ENCODE data around the gene NTNG1. TPM values are rescaled to one million over a fixed set of nuclear protein-coding genes. Genes with fewer than 3 reads are reported as not detected.

Gene NTNG1
- total RNA-seq, 1 donor from 2014 or later: 2.4 TPM

DNA sequence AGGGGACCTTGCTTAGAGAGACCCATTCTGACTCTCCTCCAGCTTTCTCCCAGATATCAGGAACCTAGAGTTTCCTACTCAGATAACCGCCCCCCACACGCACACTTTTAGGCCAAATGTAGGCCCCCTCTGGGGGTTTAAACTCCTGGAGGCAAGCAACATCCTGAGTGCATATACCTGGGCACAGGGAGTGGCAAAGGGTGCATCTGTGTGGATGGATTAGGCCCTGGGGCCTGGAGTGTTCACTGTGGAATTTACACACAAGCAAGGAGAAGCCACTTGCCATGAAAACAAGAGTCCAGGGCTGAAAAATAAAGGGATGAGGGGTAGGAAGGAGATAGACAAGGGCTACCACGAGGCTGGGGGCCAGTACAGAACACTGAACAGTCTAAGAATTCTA is 343.1 kb downstream of the NTNG1 start:
- no peak overlapping the region for H3K4me3 ChIP-seq (ENCODE audit: low read depth, low read length)
- H3K36me3 ChIP-seq (ENCODE audit: control insufficient read depth, insufficient read depth, low read length): no peaks in the 10 kb centered on the region
- H3K27me3 ChIP-seq (ENCODE audit: control insufficient read depth, insufficient read depth, low read length): peaks cover 3% of the 10 kb centered on the region
- DNase-seq (ENCODE audit: low read depth): no peak
- TF ChIP-seq, protein P1, sequence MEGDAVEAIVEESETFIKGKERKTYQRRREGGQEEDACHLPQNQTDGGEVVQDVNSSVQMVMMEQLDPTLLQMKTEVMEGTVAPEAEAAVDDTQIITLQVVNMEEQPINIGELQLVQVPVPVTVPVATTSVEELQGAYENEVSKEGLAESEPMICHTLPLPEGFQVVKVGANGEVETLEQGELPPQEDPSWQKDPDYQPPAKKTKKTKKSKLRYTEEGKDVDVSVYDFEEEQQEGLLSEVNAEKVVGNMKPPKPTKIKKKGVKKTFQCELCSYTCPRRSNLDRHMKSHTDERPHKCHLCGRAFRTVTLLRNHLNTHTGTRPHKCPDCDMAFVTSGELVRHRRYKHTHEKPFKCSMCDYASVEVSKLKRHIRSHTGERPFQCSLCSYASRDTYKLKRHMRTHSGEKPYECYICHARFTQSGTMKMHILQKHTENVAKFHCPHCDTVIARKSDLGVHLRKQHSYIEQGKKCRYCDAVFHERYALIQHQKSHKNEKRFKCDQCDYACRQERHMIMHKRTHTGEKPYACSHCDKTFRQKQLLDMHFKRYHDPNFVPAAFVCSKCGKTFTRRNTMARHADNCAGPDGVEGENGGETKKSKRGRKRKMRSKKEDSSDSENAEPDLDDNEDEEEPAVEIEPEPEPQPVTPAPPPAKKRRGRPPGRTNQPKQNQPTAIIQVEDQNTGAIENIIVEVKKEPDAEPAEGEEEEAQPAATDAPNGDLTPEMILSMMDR (IDR thresholded peaks at IDR 0.05; ENCODE audit: insufficient read depth, low read length, severe bottlenecking): no peak
- no peak for FAIRE-seq

DNA sequence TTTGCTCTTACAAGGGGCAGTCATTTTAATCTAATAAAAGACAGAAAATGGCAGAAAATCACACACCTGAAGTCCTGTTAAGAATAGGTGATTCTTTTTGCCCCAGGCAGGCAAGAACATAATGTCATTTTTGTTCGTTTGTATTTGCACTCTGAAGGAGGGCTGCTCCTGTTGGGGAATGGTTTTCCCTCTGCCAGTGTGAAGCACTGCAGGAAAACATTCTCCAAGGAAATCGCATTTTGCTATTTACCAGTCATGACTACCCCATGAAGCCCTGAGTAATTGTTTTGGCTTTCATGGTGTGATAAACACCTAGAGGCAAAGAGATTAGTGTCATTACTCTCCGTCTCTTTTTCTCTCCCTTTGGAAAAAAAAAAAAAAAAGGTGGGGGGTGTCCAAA is 345.5 kb downstream of the NTNG1 start:
- H3K27me3 ChIP-seq (ENCODE audit: control insufficient read depth, insufficient read depth, low read length): peaks cover 2% of the 10 kb centered on the region
- TF ChIP-seq, protein P1 (IDR thresholded peaks at IDR 0.05; ENCODE audit: insufficient read depth, low read length, severe bottlenecking): no peak
- DNase-seq (ENCODE audit: low read depth): no peak
- H3K36me3 ChIP-seq (ENCODE audit: control insufficient read depth, insufficient read depth, low read length): no peaks in the 10 kb centered on the region
- no peak overlapping the region for H3K4me3 ChIP-seq (ENCODE audit: low read depth, low read length)
- FAIRE-seq: no peak

DNA sequence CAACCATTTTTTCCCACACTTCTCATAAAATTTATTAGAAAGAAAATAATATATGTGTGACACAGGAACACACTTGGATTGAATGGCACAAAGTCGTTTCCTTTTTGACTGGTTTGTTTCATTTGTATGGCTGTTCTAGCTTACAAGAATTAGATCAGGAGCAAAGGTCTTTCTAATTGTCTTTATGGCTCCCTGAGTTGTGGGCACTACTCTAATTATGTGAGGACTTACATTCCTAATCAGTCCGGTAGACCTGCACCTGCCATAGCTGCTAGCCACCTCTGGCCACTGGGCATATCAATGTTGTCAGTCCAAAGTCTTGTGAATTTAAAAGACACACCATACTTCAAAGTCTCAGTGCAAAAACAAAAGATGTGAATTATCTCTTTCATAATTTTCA is 346.7 kb downstream of the NTNG1 start:
- peaks cover 1% of the 10 kb centered on the region for H3K27me3 ChIP-seq (ENCODE audit: control insufficient read depth, insufficient read depth, low read length)
- H3K4me3 ChIP-seq (ENCODE audit: low read depth, low read length): no peak overlapping the region
- TF ChIP-seq, protein P1 (IDR thresholded peaks at IDR 0.05; ENCODE audit: insufficient read depth, low read length, severe bottlenecking): no peak
- no peaks in the 10 kb centered on the region for H3K36me3 ChIP-seq (ENCODE audit: control insufficient read depth, insufficient read depth, low read length)
- no peak for DNase-seq (ENCODE audit: low read depth)
- no peak for FAIRE-seq

GRCh38 chr1:107491582-107491981 is 350.7 kb downstream of the NTNG1 start:
- no peaks in the 10 kb centered on the region for H3K27me3 ChIP-seq (ENCODE audit: control insufficient read depth, insufficient read depth, low read length)
- TF ChIP-seq, protein P1 (IDR thresholded peaks at IDR 0.05; ENCODE audit: insufficient read depth, low read length, severe bottlenecking): no peak
- H3K36me3 ChIP-seq (ENCODE audit: control insufficient read depth, insufficient read depth, low read length): no peaks in the 10 kb centered on the region
- no peak overlapping the region for H3K4me3 ChIP-seq (ENCODE audit: low read depth, low read length)
- DNase-seq (ENCODE audit: low read depth): no peak
- no peak for FAIRE-seq

DNA sequence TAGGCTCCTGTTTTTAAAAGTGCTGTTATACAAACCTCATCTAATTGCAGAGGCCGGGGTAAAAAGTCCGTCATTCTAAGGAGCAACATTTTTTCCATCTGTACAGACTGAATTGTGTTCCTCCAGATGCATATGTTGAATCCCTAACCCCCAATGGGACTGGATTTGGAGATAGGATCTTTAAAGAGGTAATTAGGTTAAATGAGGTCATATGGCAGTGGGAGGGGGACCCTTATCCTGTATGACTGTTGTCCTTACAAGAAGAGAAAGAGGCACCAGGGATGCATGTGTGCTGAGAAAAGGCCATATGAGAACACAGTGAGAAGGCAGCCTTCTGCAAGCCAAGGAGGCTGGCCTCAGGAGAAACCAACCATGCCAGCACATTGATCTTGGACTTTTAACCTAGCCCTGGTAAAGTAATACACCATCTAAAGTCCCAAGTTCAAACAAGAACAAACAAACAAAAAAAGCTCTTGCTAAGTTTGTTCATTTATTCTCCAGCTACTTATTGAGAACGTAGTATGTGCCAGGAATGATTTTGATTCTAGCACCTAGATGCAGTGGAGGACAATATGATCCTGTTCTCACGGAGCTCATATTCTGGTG is 352.4 kb downstream of the NTNG1 start:
- H3K4me3 ChIP-seq (ENCODE audit: low read depth, low read length): no peak overlapping the region
- DNase-seq (ENCODE audit: low read depth): no peak
- FAIRE-seq: no peak
- no peaks in the 10 kb centered on the region for H3K36me3 ChIP-seq (ENCODE audit: control insufficient read depth, insufficient read depth, low read length)
- no peaks in the 10 kb centered on the region for H3K27me3 ChIP-seq (ENCODE audit: control insufficient read depth, insufficient read depth, low read length)
- TF ChIP-seq, protein P1 (IDR thresholded peaks at IDR 0.05; ENCODE audit: insufficient read depth, low read length, severe bottlenecking): no peak

GRCh38 chr1:107494061-107494460 is 353.2 kb downstream of the NTNG1 start:
- DNase-seq (ENCODE audit: low read depth): no peak
- Histone ChIP-seq H3K27me3 (ENCODE audit: control insufficient read depth, insufficient read depth, low read length) (no peaks in the 10 kb centered on the region), H3K4me3 (ENCODE audit: low read depth, low read length) (no peak overlapping the region), H3K36me3 (ENCODE audit: control insufficient read depth, insufficient read depth, low read length) (no peaks in the 10 kb centered on the region)
- TF ChIP-seq, protein P1 (IDR thresholded peaks at IDR 0.05; ENCODE audit: insufficient read depth, low read length, severe bottlenecking): no peak
- no peak for FAIRE-seq

All from bronchial epithelial cell (primary cell).